GM12878 (cell line): ENCODE measurements around the gene PINLYP.

Experiments
- CTCF ChIP-seq, 3 experiments: IDR thresholded peaks in 2 of 3; conservative IDR thresholded peaks in 1 of 3; 2 replicates each; pipeline ENCODE4 v1.5.1; 2011; ENCODE audit warnings: low read depth in 3 of 3, low read length in 3 of 3, mild to moderate bottlenecking in 3 of 3, control low read depth in 2 of 3, moderate library complexity in 2 of 3, inconsistent platforms in 1 of 3, mixed read lengths in 1 of 3; ENCODE audit not compliant: control insufficient read depth in 2 of 3, insufficient read depth in 1 of 3; ENCODE audit errors: extremely low read depth in 1 of 3
- E4F1 ChIP-seq: fragments of 450-650 bp; IDR thresholded peaks from 2 replicates; pipeline ENCODE4 v1.6.1; 2018; ENCODE audit warnings: borderline replicate concordance, mild to moderate bottlenecking; ENCODE audit not compliant: partially characterized antibody
- EP300 ChIP-seq, 2 experiments: fragments of 150-350 bp in 1 of 2; IDR thresholded peaks; 2 replicates each; pipeline ENCODE4 v1.6.1; 2011 to 2012; ENCODE audit warnings: low read depth in 2 of 2, low read length in 2 of 2, borderline replicate concordance in 1 of 2, improper control_type of control experiment in 1 of 2, inconsistent platforms in 1 of 2; ENCODE audit not compliant: control insufficient read depth in 1 of 2
- JUNB ChIP-seq: IDR thresholded peaks from 2 replicates; pipeline ENCODE4 v1.6.1; 2016; ENCODE audit warnings: antibody characterized with exemption, mild to moderate bottlenecking
- MAX ChIP-seq: IDR thresholded peaks from 2 replicates; pipeline ENCODE4 v1.6.1; 2012; ENCODE audit warnings: low read depth, low read length, improper control_type of control experiment
- NR2C1 ChIP-seq: fragments of 450-650 bp; IDR thresholded peaks from 2 replicates; pipeline ENCODE4 v1.6.1; 2017; ENCODE audit warnings: antibody characterized with exemption, mild to moderate bottlenecking, moderate library complexity
- POLR2A ChIP-seq: IDR thresholded peaks from 2 replicates; pipeline ENCODE4 v1.6.1; 2011; ENCODE audit warnings: low read depth, mild to moderate bottlenecking, low read length
- POLR2AphosphoS5 ChIP-seq: IDR thresholded peaks from 2 replicates; pipeline ENCODE4 v1.6.1; 2011; ENCODE audit warnings: mild to moderate bottlenecking, low read length, inconsistent platforms
- RAD51 ChIP-seq: fragments of 450-650 bp; IDR thresholded peaks from 2 replicates; pipeline ENCODE4 v1.6.1; 2016; ENCODE audit warnings: moderate library complexity, mild to moderate bottlenecking, inconsistent platforms
- SP1 ChIP-seq: IDR thresholded peaks from one replicate; pipeline ENCODE4 v1.6.1; 2011; ENCODE audit warnings: low read depth, low read length
- USF2 ChIP-seq: IDR thresholded peaks from 2 replicates; pipeline ENCODE4 v1.6.1; 2011; ENCODE audit warnings: low read depth, low read length, improper control_type of control experiment, borderline replicate concordance
- ZZZ3 ChIP-seq: IDR thresholded peaks from 2 replicates; pipeline ENCODE4 v1.6.1; 2011; ENCODE audit warnings: low read depth; ENCODE audit not compliant: control insufficient read depth, insufficient read length

- TF ChIP-seq RAD51 (no peak), MAX (no peak), POLR2AphosphoS5 (no peak), JUNB (no peak), EP300 (IDR thresholded peaks at IDR 0.05; ENCODE audit: borderline replicate concordance in 1 of 2, control insufficient read depth in 1 of 2, low read depth in 2 of 2, low read length in 2 of 2) (no peak), USF2 (no peak), CTCF (IDR thresholded peaks at IDR 0.05 in 2 of 3, conservative IDR thresholded peaks at IDR 0.05 in 1 of 3; ENCODE audit: control insufficient read depth in 2 of 3, extremely low read depth in 1 of 3, insufficient read depth in 1 of 3, low read depth in 3 of 3, low read length in 3 of 3) (no peak), POLR2A (no peak), ZZZ3 (no peak), NR2C1 (no peak), E4F1 (no peak), SP1 (no peak)
Observed at GRCh38 chr19:43563816-43564457, 11.7 kb upstream of the PINLYP start.
